ENCODE data around the gene MB21D2.

DNA sequence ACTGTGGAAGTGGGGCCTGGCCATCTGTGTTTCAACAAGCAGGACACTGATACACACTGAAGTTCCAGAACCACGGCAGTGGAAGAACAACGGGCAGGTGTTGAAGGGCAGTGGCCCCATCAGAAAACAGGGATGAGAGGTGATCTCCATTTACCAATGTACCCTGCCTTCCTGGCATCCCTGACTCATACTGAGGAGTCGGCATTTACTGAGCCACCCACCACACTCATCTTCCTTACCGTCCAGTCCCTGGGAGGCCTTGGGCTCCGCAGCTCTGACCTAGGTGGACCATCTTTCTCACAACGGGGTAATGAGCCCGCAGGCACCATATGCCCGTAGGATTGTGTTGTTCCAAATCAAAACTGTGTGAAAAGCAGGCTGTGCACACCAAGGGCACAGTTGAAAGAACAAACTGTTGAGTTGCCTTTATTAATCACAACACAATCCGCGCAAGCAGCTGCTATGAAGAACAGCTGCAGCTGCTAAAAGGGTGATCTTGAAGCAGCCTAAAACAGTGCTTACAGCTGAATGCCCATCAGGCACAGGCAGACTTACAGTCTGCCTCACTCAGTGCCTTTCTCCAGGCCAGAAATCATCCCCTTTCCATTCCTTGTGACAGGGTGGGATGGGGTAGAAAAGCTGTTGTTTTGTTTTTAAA, 12.9 kb downstream of the MB21D2 start:
- TF ChIP-seq, protein P1, sequence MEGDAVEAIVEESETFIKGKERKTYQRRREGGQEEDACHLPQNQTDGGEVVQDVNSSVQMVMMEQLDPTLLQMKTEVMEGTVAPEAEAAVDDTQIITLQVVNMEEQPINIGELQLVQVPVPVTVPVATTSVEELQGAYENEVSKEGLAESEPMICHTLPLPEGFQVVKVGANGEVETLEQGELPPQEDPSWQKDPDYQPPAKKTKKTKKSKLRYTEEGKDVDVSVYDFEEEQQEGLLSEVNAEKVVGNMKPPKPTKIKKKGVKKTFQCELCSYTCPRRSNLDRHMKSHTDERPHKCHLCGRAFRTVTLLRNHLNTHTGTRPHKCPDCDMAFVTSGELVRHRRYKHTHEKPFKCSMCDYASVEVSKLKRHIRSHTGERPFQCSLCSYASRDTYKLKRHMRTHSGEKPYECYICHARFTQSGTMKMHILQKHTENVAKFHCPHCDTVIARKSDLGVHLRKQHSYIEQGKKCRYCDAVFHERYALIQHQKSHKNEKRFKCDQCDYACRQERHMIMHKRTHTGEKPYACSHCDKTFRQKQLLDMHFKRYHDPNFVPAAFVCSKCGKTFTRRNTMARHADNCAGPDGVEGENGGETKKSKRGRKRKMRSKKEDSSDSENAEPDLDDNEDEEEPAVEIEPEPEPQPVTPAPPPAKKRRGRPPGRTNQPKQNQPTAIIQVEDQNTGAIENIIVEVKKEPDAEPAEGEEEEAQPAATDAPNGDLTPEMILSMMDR (IDR thresholded peaks at IDR 0.05), result no peak
- no peak for TF ChIP-seq POLR2A (IDR thresholded peaks at IDR 0.05)
